ENCODE measurements around the gene SLC7A4.

- TF ChIP-seq POLR2AphosphoS5 (IDR thresholded peaks at IDR 0.05) (no peak), RAD21 (conservative IDR thresholded peaks at IDR 0.05) (no peak), CTCF (IDR thresholded peaks at IDR 0.05; ENCODE audit: poor library complexity, severe bottlenecking) (no peak), EZH2 (IDR thresholded peaks at IDR 0.05; ENCODE audit: borderline replicate concordance, insufficient read depth, low read length, poor library complexity, severe bottlenecking) (no peak), EP300 (conservative IDR thresholded peaks at IDR 0.05; ENCODE audit: poor library complexity, severe bottlenecking) (no peak), SMC3 (conservative IDR thresholded peaks at IDR 0.05; ENCODE audit: poor library complexity) (no peak), REST (IDR thresholded peaks at IDR 0.05; ENCODE audit: borderline replicate concordance) (no peak), TAF1 (IDR thresholded peaks at IDR 0.05; ENCODE audit: low read depth) (no peak), MXI1 (conservative IDR thresholded peaks at IDR 0.05; ENCODE audit: poor library complexity, severe bottlenecking) (no peak)
Observed at GRCh38 chr22:20992456-20993303, 39.7 kb downstream of the SLC7A4 start.
